GM21360 (cell line): ENCODE results near the gene PSMD5.
A peak's percentile ranks its signal among the peaks of the same experiment; 100 is the strongest.

Source experiments
- ATAC-seq: cut with Tn5 transposase; IDR thresholded peaks from one replicate; pipeline ENCODE4 v1.9.1; 2021; ENCODE audit warnings: mild to moderate bottlenecking, moderate library complexity; ENCODE audit not compliant: unreplicated experiment

PSMD5 gene

GRCh38 chr9:120875643-120875953 lies 32.9 kb upstream of the PSMD5 start:
- ATAC-seq: no peak

GRCh38 chr9:120875195-120875565 lies 32.5 kb upstream of the PSMD5 start:
- ATAC-seq: no peak

- ATAC-seq: no peak
These were observed 31.8 kb upstream of the PSMD5 start for GRCh38 chr9:120874226-120875194.

- no peak for ATAC-seq
These were observed 30.8 kb upstream of the PSMD5 start for GRCh38 chr9:120873512-120873911.

- no peak for ATAC-seq
These were observed 30.2 kb upstream of the PSMD5 start for GRCh38 chr9:120872791-120873502.

GRCh38 chr9:120870206-120870605 lies 27.5 kb upstream of the PSMD5 start:
- ATAC-seq: no peak

DNA sequence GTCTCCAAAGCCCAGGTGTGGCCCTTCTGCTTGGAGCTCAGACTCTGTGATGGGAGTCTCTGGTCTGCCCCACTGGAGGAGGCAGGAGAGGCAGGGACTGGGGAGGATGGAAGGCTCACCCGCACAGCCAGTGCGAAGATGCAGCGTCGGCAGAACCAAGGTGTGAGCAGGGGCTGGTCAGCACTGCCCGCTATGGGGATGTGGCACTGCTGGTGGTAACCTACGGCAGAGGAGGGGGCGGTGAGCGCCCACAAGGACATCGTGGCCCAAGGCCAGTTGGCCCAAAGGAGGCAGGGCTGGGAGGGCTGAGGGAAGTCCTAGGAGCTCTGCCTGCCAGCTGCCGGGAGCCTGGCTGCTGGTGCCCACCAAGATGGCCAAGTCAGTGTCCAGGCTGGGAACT lies 27.0 kb upstream of the PSMD5 start:
- ATAC-seq: no peak

- ATAC-seq: no peak
These were observed 26.6 kb upstream of the PSMD5 start for GRCh38 chr9:120869360-120869687.

- ATAC-seq: peak; percentile 90
These were observed 26.1 kb upstream of the PSMD5 start for GRCh38 chr9:120868676-120869359.

DNA sequence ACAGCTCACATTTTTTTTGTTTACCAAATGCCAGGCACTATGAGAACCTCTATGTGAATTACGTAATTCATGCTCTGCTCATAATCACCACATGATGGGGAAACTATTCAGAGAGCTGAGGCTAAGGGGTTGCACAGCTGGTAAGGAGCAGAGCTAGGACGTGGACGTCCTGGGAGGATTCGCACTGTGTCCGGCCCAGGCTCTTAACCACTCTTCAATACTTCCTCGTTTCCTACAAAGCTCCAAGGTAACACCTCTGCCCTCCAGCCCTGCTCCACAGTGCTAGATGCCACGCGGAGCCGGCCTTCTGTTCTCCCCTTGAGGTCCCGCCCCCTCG lies 25.6 kb upstream of the PSMD5 start:
- ATAC-seq: no peak

DNA sequence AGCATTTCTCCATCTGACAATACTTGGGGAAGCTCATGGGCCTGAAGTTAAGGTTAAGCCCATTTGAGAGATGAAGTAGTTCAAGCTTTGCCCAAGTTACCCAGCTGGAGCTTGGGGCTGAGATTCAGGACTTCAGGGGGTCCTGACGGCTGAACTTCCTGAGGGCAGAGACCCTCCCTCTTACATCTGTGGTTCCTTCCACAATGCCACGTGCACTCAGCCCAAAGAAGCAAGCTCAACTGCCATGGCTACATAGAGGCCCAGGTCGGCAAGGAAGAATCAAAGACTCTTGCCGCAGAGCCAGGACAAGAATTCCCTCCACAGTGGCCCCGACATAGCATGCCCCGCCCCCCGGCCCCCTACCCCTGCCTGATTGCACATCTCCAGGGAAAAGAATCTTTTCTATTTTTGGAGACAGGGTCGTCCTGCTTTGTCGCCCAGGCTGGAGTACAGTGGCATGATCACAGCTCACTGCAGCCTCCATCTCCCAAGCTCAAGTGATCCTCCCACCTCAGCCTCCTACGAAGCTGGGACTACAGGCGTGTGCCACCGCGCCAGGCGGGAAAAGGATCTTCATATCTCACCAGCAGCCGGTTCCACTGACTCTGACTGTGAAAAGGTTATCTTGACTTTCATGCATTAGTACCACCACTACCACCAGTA lies 25.1 kb upstream of the PSMD5 start:
- no peak for ATAC-seq

GRCh38 chr9:120866651-120867050 lies 23.9 kb upstream of the PSMD5 start:
- no peak for ATAC-seq

DNA sequence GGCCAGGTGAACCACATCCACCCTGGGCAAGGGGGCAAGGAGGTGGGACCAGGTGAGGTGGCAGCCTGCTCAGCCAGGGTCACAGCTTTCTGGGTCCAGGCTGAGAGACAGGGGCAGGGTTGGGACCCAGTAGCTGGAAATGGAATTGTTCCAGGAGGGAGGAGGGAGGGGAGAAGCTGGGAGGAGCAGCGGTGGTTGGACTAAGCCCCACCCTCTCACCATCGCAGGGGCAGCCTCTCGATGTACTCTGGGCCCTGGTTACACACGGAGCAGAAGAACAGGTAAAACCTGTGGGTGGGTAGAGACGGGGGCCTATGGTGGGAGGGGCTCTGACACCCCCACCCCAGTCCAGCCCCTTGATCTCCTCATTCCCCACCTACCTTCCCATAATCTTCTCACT lies 23.1 kb upstream of the PSMD5 start:
- ATAC-seq: no peak

- ATAC-seq: no peak
These were observed 22.5 kb upstream of the PSMD5 start for GRCh38 chr9:120865176-120865575.

DNA sequence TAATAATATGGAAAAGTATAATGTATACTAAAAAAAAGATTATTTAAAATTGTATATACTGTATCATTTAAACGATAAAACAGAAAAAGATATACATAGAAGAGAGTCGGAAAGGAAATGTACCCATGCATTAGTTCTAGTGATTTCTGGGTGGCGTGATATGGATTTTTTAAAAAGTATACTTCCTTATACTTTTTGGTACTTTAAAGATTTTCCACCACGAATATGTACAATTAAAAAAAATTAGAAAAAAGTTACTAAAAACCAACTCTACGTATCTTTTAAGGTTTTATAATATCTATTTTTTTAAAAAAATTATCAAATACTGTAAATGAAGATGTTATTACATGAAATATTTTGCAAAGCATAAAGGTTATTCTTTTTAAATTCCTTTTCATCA lies 22.0 kb upstream of the PSMD5 start:
- no peak for ATAC-seq

DNA sequence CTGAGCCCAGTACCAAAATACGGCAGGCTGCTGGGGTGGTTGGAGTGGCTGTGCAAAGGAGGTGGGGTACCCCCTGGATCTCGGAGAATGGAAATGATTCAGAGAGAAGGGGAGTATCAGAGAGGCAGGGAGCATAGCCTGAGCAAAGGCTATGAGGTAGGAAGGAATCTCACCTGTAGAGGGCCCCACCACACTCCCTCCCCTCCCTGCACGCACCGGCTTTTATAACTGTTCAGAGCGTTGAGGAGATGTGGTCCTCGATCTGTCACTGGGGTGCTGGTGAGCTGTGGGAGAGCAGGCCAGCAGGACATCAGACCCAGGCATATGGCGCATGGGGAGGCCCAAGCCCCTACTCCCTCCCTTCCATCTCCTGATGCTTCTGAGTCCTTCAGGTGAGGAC lies 21.1 kb upstream of the PSMD5 start:
- ATAC-seq: no peak

DNA sequence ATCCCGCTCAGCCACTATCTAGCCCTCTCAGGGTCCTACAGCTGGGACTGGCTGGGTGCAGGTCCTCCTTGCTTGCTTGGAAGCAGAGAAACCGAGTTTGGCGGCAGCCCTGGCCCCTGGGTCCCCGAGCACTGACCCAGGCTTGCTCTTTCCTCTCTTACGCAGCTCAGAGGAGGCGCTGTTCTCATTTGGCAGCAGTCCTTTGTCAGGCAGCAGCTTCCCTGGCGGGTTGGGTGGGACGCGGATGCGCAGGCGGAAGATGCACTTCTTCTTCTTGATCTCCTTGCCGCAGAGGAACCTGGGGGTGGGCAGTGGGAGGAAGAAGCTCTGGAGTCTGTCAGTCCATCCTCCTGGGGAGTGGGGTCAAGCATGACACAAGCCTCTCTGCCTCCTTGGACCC lies 19.7 kb upstream of the PSMD5 start:
- ATAC-seq: no peak

- ATAC-seq: no peak
These were observed 19.2 kb upstream of the PSMD5 start for GRCh38 chr9:120861935-120862334.

- ATAC-seq: no peak
These were observed 17.4 kb upstream of the PSMD5 start for GRCh38 chr9:120860083-120860482.

GRCh38 chr9:120859361-120859760 lies 16.6 kb upstream of the PSMD5 start:
- no peak for ATAC-seq

DNA sequence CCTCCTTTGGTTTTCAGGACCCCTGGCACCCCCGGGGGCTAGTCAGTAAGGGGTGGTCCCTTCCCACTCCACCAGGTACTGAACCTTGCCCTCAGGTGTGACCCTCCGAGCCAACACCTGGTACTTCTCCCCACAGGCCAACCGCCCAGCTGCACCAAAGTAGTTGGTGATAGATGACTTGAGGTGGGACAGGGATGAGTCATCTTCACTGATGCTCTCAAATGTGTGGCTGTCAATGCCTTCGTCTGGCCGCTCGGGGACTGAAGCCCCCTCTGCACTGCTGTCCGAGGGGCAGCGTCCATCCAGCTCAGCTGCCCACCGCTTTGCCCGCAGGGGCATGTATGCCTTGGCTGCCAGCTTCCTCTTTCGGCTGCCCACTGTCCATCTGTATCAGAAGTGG lies 15.2 kb upstream of the PSMD5 start:
- no peak for ATAC-seq

DNA sequence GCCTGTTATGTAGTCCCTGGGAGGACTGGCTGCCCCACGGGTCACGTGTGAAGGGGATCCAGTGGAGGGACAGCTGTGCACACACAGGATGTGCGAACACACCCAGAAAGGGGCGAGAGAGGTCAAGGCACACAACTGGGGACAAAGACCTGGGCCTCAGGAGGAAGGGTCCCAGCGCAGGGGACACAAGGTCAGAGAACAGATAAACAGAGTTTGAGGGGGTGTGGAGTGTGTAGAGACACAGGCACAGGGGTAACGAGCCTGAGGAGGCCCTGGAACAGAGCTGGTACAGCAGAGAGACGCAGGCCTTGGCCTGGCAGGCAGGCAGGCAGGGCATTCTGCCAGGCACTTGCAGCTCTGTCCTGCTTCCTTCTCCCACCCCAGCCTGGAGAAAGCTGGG lies 14.8 kb upstream of the PSMD5 start:
- no peak for ATAC-seq
